Neuronal stem cell (in vitro differentiated cells): Measurements from ENCODE around the gene MCF2L2.

Experiments
- DNase-seq: peaks from one replicate; pipeline ENCODE4 v3.0.0-alpha.2; 2013; ENCODE audit warnings: low spot score
- H2AFZ ChIP-seq: one replicate; pipeline ENCODE4 v1.6.1; 2013; ENCODE audit warnings: mild to moderate bottlenecking, low read length, inconsistent platforms
- H2AK5ac ChIP-seq: 2 replicates; pipeline ENCODE4 v1.6.1; 2013; ENCODE audit warnings: low read depth, mild to moderate bottlenecking, inconsistent platforms, low read length, moderate library complexity, mixed read lengths
- H2BK120ac ChIP-seq: 2 replicates; pipeline ENCODE4 v1.6.1; 2013; ENCODE audit warnings: low read depth, mild to moderate bottlenecking, inconsistent platforms, low read length, moderate library complexity, mixed read lengths
- H2BK12ac ChIP-seq: one replicate; pipeline ENCODE4 v1.6.1; 2013; ENCODE audit warnings: low read length, inconsistent platforms
- H2BK15ac ChIP-seq: 2 replicates; pipeline ENCODE4 v1.6.1; 2013; ENCODE audit warnings: mild to moderate bottlenecking, low read length, inconsistent platforms, mixed read lengths
- H2BK5ac ChIP-seq: one replicate; pipeline ENCODE4 v1.6.1; 2013; ENCODE audit warnings: inconsistent platforms, mild to moderate bottlenecking, low read length, moderate library complexity
- H3K14ac ChIP-seq: one replicate; pipeline ENCODE4 v1.6.1; 2013; ENCODE audit warnings: low read length, inconsistent platforms
- H3K18ac ChIP-seq: 2 replicates; pipeline ENCODE4 v1.6.1; 2013; ENCODE audit warnings: low read length, inconsistent platforms
- H3K23ac ChIP-seq: 2 replicates; pipeline ENCODE4 v1.6.1; 2013; ENCODE audit warnings: low read depth, mild to moderate bottlenecking, mixed read lengths, low read length, inconsistent platforms; ENCODE audit not compliant: poor library complexity
- H3K27ac ChIP-seq: replicated peaks from 3 replicates; pipeline ENCODE4 v1.5.1; 2013; ENCODE audit warnings: low read length, inconsistent platforms
- H3K27me3 ChIP-seq, 3 experiments: 2 replicates each; pipeline ENCODE4 v1.6.1; 2013; ENCODE audit warnings: low read length in 3 of 3, mild to moderate bottlenecking in 2 of 3, inconsistent platforms in 1 of 3, low read depth in 1 of 3, mixed read lengths in 1 of 3, moderate library complexity in 1 of 3; ENCODE audit not compliant: control insufficient read depth in 3 of 3, insufficient read depth in 3 of 3
- H3K36me3 ChIP-seq, 2 donors: replicated peaks in 1 of 2; 2 replicates each; pipeline ENCODE4 v1.6.1; 2013; ENCODE audit warnings: low read length in 2 of 2; ENCODE audit not compliant: control insufficient read depth in 2 of 2, insufficient read depth in 2 of 2
- H3K4ac ChIP-seq: 2 replicates; pipeline ENCODE4 v1.6.1; 2013; ENCODE audit warnings: inconsistent platforms, mild to moderate bottlenecking, low read length, moderate library complexity
- H3K4me1 ChIP-seq, 2 donors: 1 replicate in 1 of 2; 2 replicates in 1 of 2; pipeline ENCODE4 v1.6.1; 2013; ENCODE audit warnings: low read length in 2 of 2, low read depth in 1 of 2; ENCODE audit not compliant: control insufficient read depth in 2 of 2, insufficient read depth in 1 of 2
- H3K4me2 ChIP-seq: one replicate; pipeline ENCODE4 v1.6.1; 2013; ENCODE audit warnings: mild to moderate bottlenecking, low read length, inconsistent platforms; ENCODE audit not compliant: insufficient read depth, poor library complexity, severe bottlenecking
- H3K4me3 ChIP-seq, 2 donors: 2 replicates each; pipeline ENCODE4 v1.5.1; 2013; ENCODE audit warnings: low read length in 2 of 2, mild to moderate bottlenecking in 2 of 2, inconsistent platforms in 1 of 2, moderate library complexity in 1 of 2
- H3K79me1 ChIP-seq: one replicate; pipeline ENCODE4 v1.6.1; 2013; ENCODE audit warnings: low read depth, mild to moderate bottlenecking, inconsistent platforms, low read length, moderate library complexity
- H3K9ac ChIP-seq: one replicate; pipeline ENCODE4 v1.6.1; 2013; ENCODE audit warnings: mild to moderate bottlenecking, low read depth, low read length, inconsistent platforms; ENCODE audit not compliant: poor library complexity
- H3K9me3 ChIP-seq, 2 donors: replicated peaks in 1 of 2; 2 replicates each; pipeline versions ENCODE3 to v1.6.1; 2013; ENCODE audit warnings: low read length in 2 of 2, mild to moderate bottlenecking in 2 of 2, inconsistent platforms in 1 of 2, low read depth in 1 of 2, mixed read lengths in 1 of 2, moderate library complexity in 1 of 2; ENCODE audit not compliant: control insufficient read depth in 2 of 2, insufficient read depth in 1 of 2
- H4K8ac ChIP-seq: one replicate; pipeline ENCODE4 v1.6.1; 2013; ENCODE audit warnings: low read depth, mild to moderate bottlenecking, inconsistent platforms, low read length, moderate library complexity
- H4K91ac ChIP-seq: one replicate; pipeline ENCODE4 v1.6.1; 2013; ENCODE audit warnings: low read length, low read depth, mild to moderate bottlenecking, inconsistent platforms; ENCODE audit not compliant: poor library complexity
- WGBS, 2 donors: extraction: QIAGEN DNeasy Blood & Tissue Kit; methylation state at CpG; one replicate each; pipeline ENCODE4 v1.1.7; 2013; ENCODE audit warnings: missing lambda C conversion rate in 2 of 2, mixed read lengths in 1 of 2; ENCODE audit not compliant: insufficient read length in 2 of 2, insufficient replicate concordance in 1 of 2; ENCODE audit errors: extremely low coverage in 2 of 2; 5-methylcytosine and 5-hydroxymethylcytosine counted together

The MCF2L2 gene

GRCh38 chr3:183151086-183151485 lies 277.3 kb downstream of the MCF2L2 start:
- Histone ChIP-seq H2AFZ (no peak overlapping the region), H3K4me2 (no peak overlapping the region), H2BK120ac (no peak overlapping the region), H4K8ac (no peak overlapping the region), H3K18ac (no peak overlapping the region), H4K91ac (no peak overlapping the region), H3K4me1 (no peaks in the 10 kb centered on the region), H2BK15ac (no peak overlapping the region), H3K79me1 (no peaks in the 10 kb centered on the region), H3K14ac (no peak overlapping the region), H3K4me3 (no peak overlapping the region), H3K27ac (no peak overlapping the region), H3K23ac (no peak overlapping the region), H2BK12ac (no peak overlapping the region), H2BK5ac (no peak overlapping the region), H3K36me3 (no peaks in the 10 kb centered on the region), H3K9me3 (no peaks in the 10 kb centered on the region), H2AK5ac (no peak overlapping the region), H3K27me3 (peaks cover 0 to 21% (median 0%) of the 10 kb centered on the region in 3 experiments), H3K4ac (no peak overlapping the region), H3K9ac (no peak overlapping the region)
- no peak for DNase-seq
- WGBS, 2 donors: no CpG with 5 or more reads among the region's 3 CpGs

- H3K4me3 ChIP-seq: no peak overlapping the region
- no peaks in the 10 kb centered on the region for H3K4me1 ChIP-seq
- H3K79me1 ChIP-seq: no peaks in the 10 kb centered on the region
- no peak overlapping the region for H2AK5ac ChIP-seq
- H3K4ac ChIP-seq: no peak overlapping the region
- no peak overlapping the region for H2BK12ac ChIP-seq
- H3K4me2 ChIP-seq: no peak overlapping the region
- H3K14ac ChIP-seq: no peak overlapping the region
- H3K27me3 ChIP-seq: peaks cover 0 to 21% (median 0%) of the 10 kb centered on the region in 3 experiments
- no CpG with 5 or more reads among the region's 5 CpGs for WGBS, 2 donors
- no peak overlapping the region for H3K18ac ChIP-seq
- no peak overlapping the region for H2BK5ac ChIP-seq
- H4K91ac ChIP-seq: no peak overlapping the region
- no peak overlapping the region for H3K23ac ChIP-seq
- no peak overlapping the region for H2AFZ ChIP-seq
- no peaks in the 10 kb centered on the region for H3K36me3 ChIP-seq
- H3K27ac ChIP-seq: no peak overlapping the region
- H3K9me3 ChIP-seq: no peaks in the 10 kb centered on the region
- no peak overlapping the region for H4K8ac ChIP-seq
- H3K9ac ChIP-seq: no peak overlapping the region
- DNase-seq: no peak
- H2BK15ac ChIP-seq: no peak overlapping the region
- no peak overlapping the region for H2BK120ac ChIP-seq
Measured at GRCh38 chr3:183149915-183150750, 278.3 kb downstream of the MCF2L2 start.

- no peak overlapping the region for H3K4me3 ChIP-seq
- H3K27ac ChIP-seq: no peak overlapping the region
- no peak overlapping the region for H3K4ac ChIP-seq
- H3K9me3 ChIP-seq: no peaks in the 10 kb centered on the region
- H2BK15ac ChIP-seq: no peak overlapping the region
- H3K9ac ChIP-seq: no peak overlapping the region
- no peak for DNase-seq
- no CpG with 5 or more reads among the region's 4 CpGs for WGBS, 2 donors
- peaks cover 0 to 16% (median 0%) of the 10 kb centered on the region in 3 experiments for H3K27me3 ChIP-seq
- no peak overlapping the region for H2AK5ac ChIP-seq
- H2BK12ac ChIP-seq: no peak overlapping the region
- H4K8ac ChIP-seq: no peak overlapping the region
- H2BK120ac ChIP-seq: no peak overlapping the region
- no peak overlapping the region for H3K23ac ChIP-seq
- H4K91ac ChIP-seq: no peak overlapping the region
- no peaks in the 10 kb centered on the region for H3K36me3 ChIP-seq
- H2AFZ ChIP-seq: no peak overlapping the region
- no peak overlapping the region for H3K14ac ChIP-seq
- no peak overlapping the region for H2BK5ac ChIP-seq
- no peaks in the 10 kb centered on the region for H3K79me1 ChIP-seq
- no peaks in the 10 kb centered on the region for H3K4me1 ChIP-seq
- H3K4me2 ChIP-seq: no peak overlapping the region
- no peak overlapping the region for H3K18ac ChIP-seq
Measured at GRCh38 chr3:183148056-183148455, 280.4 kb downstream of the MCF2L2 start.

GRCh38 chr3:183144363-183144762 lies 284.1 kb downstream of the MCF2L2 start:
- Histone ChIP-seq H3K27me3 (peaks cover 0 to 13% (median 0%) of the 10 kb centered on the region in 3 experiments), H3K9ac (no peak overlapping the region), H2BK120ac (no peak overlapping the region), H4K91ac (no peak overlapping the region), H3K27ac (no peak overlapping the region), H3K23ac (no peak overlapping the region), H3K4me3 (no peak overlapping the region), H3K36me3 (no peaks in the 10 kb centered on the region), H3K4me2 (no peak overlapping the region), H3K79me1 (no peaks in the 10 kb centered on the region), H3K14ac (no peak overlapping the region), H3K4ac (no peak overlapping the region), H2BK12ac (no peak overlapping the region), H2BK5ac (no peak overlapping the region), H2BK15ac (no peak overlapping the region), H3K4me1 (peaks cover 0 to 6% of the 10 kb centered on the region in 2 donors), H4K8ac (no peak overlapping the region), H2AK5ac (no peak overlapping the region), H3K18ac (peak overlapping the region; percentile 18), H2AFZ (no peak overlapping the region), H3K9me3 (no peaks in the 10 kb centered on the region)
- no peak for DNase-seq
- WGBS, 2 donors: no CpG with 5 or more reads among the region's 1 CpG
